Liver (tissue), 9 donors: Measurements from ENCODE around the gene GUCA1A. TPM values are rescaled to one million over a fixed set of nuclear protein-coding genes. Genes with fewer than 3 reads are reported as not detected.
"Not testable (repeated sequence)": the region's sequence is repeated elsewhere in the genome, so short reads cannot be mapped to it uniquely, and the experiment has no call there.

Experiments used
- DNase-seq: peaks from one replicate; pipeline ENCODE4 v3.0.0-alpha.2; 2017; ENCODE audit warnings: low spot score
- H3K27ac ChIP-seq, 2 donors: one replicate each; pipeline ENCODE4 v1.7.0; 2013; ENCODE audit warnings: inconsistent platforms in 2 of 2, low read length in 2 of 2, control low read depth in 1 of 2, low read depth in 1 of 2, mild to moderate bottlenecking in 1 of 2
- H3K27me3 ChIP-seq, 4 donors: one replicate each; pipeline versions ENCODE4 v1.6.1 to v1.7.0; 2013; ENCODE audit warnings: low read length in 3 of 4, inconsistent platforms in 1 of 4, mild to moderate bottlenecking in 1 of 4, moderate library complexity in 1 of 4; ENCODE audit not compliant: control insufficient read depth in 4 of 4, insufficient read depth in 4 of 4
- H3K36me3 ChIP-seq, 4 donors: one replicate each; pipeline versions ENCODE4 v1.6.1 to v1.7.0; 2013; ENCODE audit warnings: low read length in 3 of 4, mild to moderate bottlenecking in 3 of 4, low read depth in 1 of 4, moderate library complexity in 1 of 4; ENCODE audit not compliant: control insufficient read depth in 4 of 4, insufficient read depth in 3 of 4
- H3K4me1 ChIP-seq, 4 donors: one replicate each; pipeline versions ENCODE4 v1.6.1 to v1.7.0; 2013; ENCODE audit warnings: low read length in 3 of 4, mild to moderate bottlenecking in 3 of 4, moderate library complexity in 1 of 4; ENCODE audit not compliant: control insufficient read depth in 4 of 4, insufficient read depth in 4 of 4
- H3K4me3 ChIP-seq, 3 donors: one replicate each; pipeline versions ENCODE4 v1.6.1 to v1.7.0; 2013; ENCODE audit warnings: low read length in 3 of 3, control low read depth in 1 of 3, low read depth in 1 of 3, mild to moderate bottlenecking in 1 of 3
- H3K9ac ChIP-seq, 2 donors: one replicate each; pipeline ENCODE4 v1.7.0; 2013; ENCODE audit warnings: low read length in 2 of 2, mild to moderate bottlenecking in 2 of 2, moderate library complexity in 2 of 2, control low read depth in 1 of 2, low read depth in 1 of 2
- H3K9me3 ChIP-seq, 4 donors: one replicate each; pipeline versions ENCODE4 v1.6.1 to v1.7.0; 2013; ENCODE audit warnings: low read length in 3 of 4; ENCODE audit not compliant: control insufficient read depth in 4 of 4
- ATF3 ChIP-seq: IDR thresholded peaks from 2 replicates; pipeline ENCODE4 v1.6.1; 2016; ENCODE audit warnings: antibody characterized with exemption
- CTCF ChIP-seq: fragments of 150-350 bp; IDR thresholded peaks from 2 replicates; pipeline ENCODE4 v1.5.1; 2017; ENCODE audit warnings: improper control_type of control experiment, low read depth, low read length; ENCODE audit not compliant: missing input control
- EGR1 ChIP-seq, 2 donors: IDR thresholded peaks; 2 replicates each; pipeline ENCODE4 v1.6.1; 2016 to 2018; ENCODE audit warnings: antibody characterized with exemption in 2 of 2, low read depth in 2 of 2
- FOXA1 ChIP-seq: IDR thresholded peaks from 2 replicates; pipeline ENCODE4 v1.6.1; 2016; ENCODE audit warnings: antibody characterized with exemption
- FOXA2 ChIP-seq: IDR thresholded peaks from 2 replicates; pipeline ENCODE4 v1.6.1; 2016; ENCODE audit warnings: antibody characterized with exemption
- GABPA ChIP-seq, 2 donors: IDR thresholded peaks in 1 of 2; conservative IDR thresholded peaks in 1 of 2; 2 replicates each; pipeline ENCODE4 v1.6.1; 2016; ENCODE audit warnings: antibody characterized with exemption in 2 of 2, mild to moderate bottlenecking in 1 of 2, moderate library complexity in 1 of 2
- HNF4A ChIP-seq, 2 donors: conservative IDR thresholded peaks; 2 replicates each; pipeline ENCODE4 v1.6.1; 2016; ENCODE audit warnings: antibody characterized with exemption in 2 of 2, mild to moderate bottlenecking in 2 of 2
- MAX ChIP-seq: IDR thresholded peaks from 2 replicates; pipeline ENCODE4 v1.6.1; 2016; ENCODE audit warnings: antibody characterized with exemption
- NR2F2 ChIP-seq: IDR thresholded peaks from 2 replicates; pipeline ENCODE4 v1.6.1; 2016; ENCODE audit warnings: antibody characterized with exemption
- RXRA ChIP-seq, 2 donors: IDR thresholded peaks; 2 replicates each; pipeline ENCODE4 v1.6.1; 2017 to 2018; ENCODE audit warnings: antibody characterized with exemption in 2 of 2, mild to moderate bottlenecking in 1 of 2
- SP1 ChIP-seq: IDR thresholded peaks from 2 replicates; pipeline ENCODE4 v1.6.1; 2018; ENCODE audit warnings: antibody characterized with exemption, mild to moderate bottlenecking
- TAF1 ChIP-seq: conservative IDR thresholded peaks from 2 replicates; pipeline ENCODE4 v1.6.1; 2016; ENCODE audit warnings: antibody characterized with exemption, mild to moderate bottlenecking
- YY1 ChIP-seq: IDR thresholded peaks from 2 replicates; pipeline ENCODE4 v1.6.1; 2016; ENCODE audit warnings: antibody characterized with exemption, mild to moderate bottlenecking
- WGBS: extraction: QIAGEN DNeasy Blood & Tissue Kit; methylation state at CpG from one replicate; pipeline ENCODE4 v1.1.7; 2013; 5-methylcytosine and 5-hydroxymethylcytosine counted together
- polyA plus RNA-seq, 2 donors: library from polyadenylated mRNA; stranded (reverse) in 1 of 2; unstranded in 1 of 2; fragments of 200-250 nt in 1 of 2; fragments of >200 nt in 1 of 2; fragmentation: Nextera tagmentation in 1 of 2; extraction: Ambion mirVana in 1 of 2; gene quantifications; one replicate each; pipeline versions ENCODE4 v1.2.1 to v1.2.3, GENCODE V29; 2013 to 2015
- total RNA-seq, 2 donors: library from RNA; depleted of rRNA; stranded (reverse); fragments of >200 nt; gene quantifications; one replicate each; pipeline ENCODE4 v1.2.3, GENCODE V29; 2014
- donor health status: healthy.
- donor health status: healthy.
- donor health status: healthy.
- donor health status: healthy.
- donor health status: healthy.

The GUCA1A gene
- total and polyA plus RNA-seq, 4 donors: not detected

- H3K4me1 ChIP-seq: peaks cover 2 to 26% (median 11%) of the 10 kb centered on the region in 4 donors
- H3K27me3 ChIP-seq: no peaks in the 10 kb centered on the region
- no peak overlapping the region for H3K9ac ChIP-seq
- no peak for DNase-seq
- no peak overlapping the region for H3K27ac ChIP-seq
- 46% methylated on average over 3 of the region's 3 CpGs for WGBS
- H3K9me3 ChIP-seq: peaks cover 0 to 2% (median 0%) of the 10 kb centered on the region in 4 donors
- peak in 1 of 2 donors; percentile 24 for TF ChIP-seq HNF4A (conservative IDR thresholded peaks at IDR 0.05)
- no peak for TF ChIP-seq FOXA1
- H3K36me3 ChIP-seq: peaks cover 0 to 3% (median 0%) of the 10 kb centered on the region in 4 donors
- H3K4me3 ChIP-seq: no peak overlapping the region
Measured at GRCh38 chr6:42201382-42201781, 28.2 kb downstream of the GUCA1A start.

- H3K27ac ChIP-seq, H3K36me3 ChIP-seq, H3K4me3 ChIP-seq, H3K9ac ChIP-seq, DNase-seq, H3K9me3 ChIP-seq, H3K27me3 ChIP-seq: not testable (repeated sequence)
- WGBS: 90% methylated on average over 13 of the region's 13 CpGs
- H3K4me1 ChIP-seq: peaks cover 2 to 26% (median 11%) of the 10 kb centered on the region in 4 donors
Measured at GRCh38 chr6:42202131-42202915, 29.2 kb downstream of the GUCA1A start.

- 92% methylated on average over 3 of the region's 3 CpGs for WGBS
- H3K9ac ChIP-seq: no peak overlapping the region
- no peak overlapping the region for H3K27ac ChIP-seq
- H3K9me3 ChIP-seq: peaks cover 0 to 2% (median 0%) of the 10 kb centered on the region in 4 donors
- no peak for DNase-seq
- H3K4me1 ChIP-seq: peaks cover 2 to 26% (median 11%) of the 10 kb centered on the region in 4 donors
- H3K27me3 ChIP-seq: no peaks in the 10 kb centered on the region
- TF ChIP-seq YY1: no peak
- no peak for TF ChIP-seq RXRA (IDR thresholded peaks at IDR 0.05)
- TF ChIP-seq HNF4A (conservative IDR thresholded peaks at IDR 0.05): no peak
- H3K36me3 ChIP-seq: peaks cover 2 to 8% (median 6%) of the 10 kb centered on the region in 4 donors
- no peak overlapping the region for H3K4me3 ChIP-seq
Measured at GRCh38 chr6:42203183-42203582, 30.0 kb downstream of the GUCA1A start.

GRCh38 chr6:42204768-42205282, 31.7 kb downstream of the GUCA1A start:
- peaks cover 4 to 16% (median 14%) of the 10 kb centered on the region in 4 donors for H3K36me3 ChIP-seq
- no peaks in the 10 kb centered on the region for H3K27me3 ChIP-seq
- no peak overlapping the region for H3K4me3 ChIP-seq
- peak overlapping the region; percentile 65 to 84 for H3K27ac ChIP-seq
- peak overlapping the region in 1 of 2 donors; percentile 62 for H3K9ac ChIP-seq
- DNase-seq: no peak
- H3K9me3 ChIP-seq: no peaks in the 10 kb centered on the region
- TF ChIP-seq TAF1 (no peak), CTCF (no peak), EGR1 (IDR thresholded peaks at IDR 0.05; ENCODE audit: low read depth in 2 of 2) (no peak), ATF3 (no peak), FOXA2 (no peak), RXRA (IDR thresholded peaks at IDR 0.05) (no peak), YY1 (no peak), GABPA (IDR thresholded peaks at IDR 0.05 in 1 of 2, conservative IDR thresholded peaks at IDR 0.05 in 1 of 2) (no peak), MAX (no peak), FOXA1 (no peak), NR2F2 (no peak), SP1 (no peak)
- 64% methylated on average over 4 of the region's 4 CpGs for WGBS
- peaks cover 2 to 27% (median 10%) of the 10 kb centered on the region in 4 donors for H3K4me1 ChIP-seq

GRCh38 chr6:42207559-42207958, 34.4 kb downstream of the GUCA1A start:
- H3K27me3 ChIP-seq, H3K4me3 ChIP-seq, DNase-seq, H3K27ac ChIP-seq, H3K9me3 ChIP-seq, H3K9ac ChIP-seq: not testable (repeated sequence)
- peaks cover 15 to 46% (median 25%) of the 10 kb centered on the region in 4 donors for H3K4me1 ChIP-seq
- WGBS: 78% methylated on average over 2 of the region's 2 CpGs
- peaks cover 7 to 23% (median 15%) of the 10 kb centered on the region in 4 donors for H3K36me3 ChIP-seq
